Activated CD8-positive, alpha-beta memory T cell treated with anti-CD3 and anti-CD28 coated beads, Interleukin-2, amount 50 U/mL, for 1 hour (primary cell): ENCODE data around the gene LLGL2.
"Not testable (repeated sequence)": the region's sequence is repeated elsewhere in the genome, so short reads cannot be mapped to it uniquely, and the experiment has no call there.

Experiments used
- DNase-seq: peaks from one replicate; pipeline ENCODE4 v3.0.0-alpha.2; 2020; ENCODE audit errors: extremely low read depth

The LLGL2 gene

GRCh38 chr17:75570772-75571171 lies 45.3 kb downstream of the LLGL2 start:
- DNase-seq, result no peak

DNA sequence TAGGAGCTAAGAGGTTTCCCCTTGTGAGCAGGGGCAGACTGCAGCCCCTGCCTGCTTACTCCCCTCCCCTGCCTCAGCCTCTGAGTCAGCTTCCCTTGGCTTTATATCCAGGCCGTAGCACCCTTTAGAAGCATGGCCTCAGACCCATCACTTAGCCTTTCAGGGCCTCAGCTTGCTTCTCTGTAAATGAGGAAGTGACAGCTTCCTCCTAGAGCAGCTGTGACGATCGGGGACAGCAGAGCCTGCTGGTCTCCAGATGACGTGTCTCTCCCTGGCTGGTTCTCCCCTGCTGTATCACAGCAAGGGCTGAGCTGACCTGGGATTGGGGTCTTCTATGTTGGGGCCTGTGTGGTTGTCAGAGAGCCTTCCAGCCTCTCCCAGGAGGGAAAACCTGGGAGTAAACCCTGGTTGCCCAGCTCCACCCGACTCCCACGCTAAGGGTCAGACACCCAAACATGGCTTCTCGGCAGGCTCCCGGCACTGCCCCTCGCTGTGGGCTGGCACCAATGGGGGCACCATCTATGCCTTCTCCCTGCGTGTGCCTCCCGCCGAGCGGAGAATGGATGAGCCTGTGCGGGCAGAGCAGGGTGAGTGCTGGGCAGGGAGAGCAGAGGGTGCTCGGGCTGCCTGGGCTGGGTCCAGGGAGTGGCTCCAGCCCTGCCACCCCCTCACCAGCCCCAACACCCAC lies 45.8 kb downstream of the LLGL2 start:
- DNase-seq, result no peak

GRCh38 chr17:75571885-75572215 lies 46.4 kb downstream of the LLGL2 start:
- DNase-seq, result no peak

- DNase-seq, result no peak
Measured at GRCh38 chr17:75572713-75573539, 47.4 kb downstream of the LLGL2 start.

GRCh38 chr17:75573540-75573957 lies 48.1 kb downstream of the LLGL2 start:
- DNase-seq, result no peak

- DNase-seq, result no peak
Measured at GRCh38 chr17:75573994-75574393, 48.5 kb downstream of the LLGL2 start.

GRCh38 chr17:75574404-75575036 lies 49.0 kb downstream of the LLGL2 start:
- no peak for DNase-seq

GRCh38 chr17:75575197-75575596 lies 49.7 kb downstream of the LLGL2 start:
- DNase-seq, result no peak

- DNase-seq, result no peak
Measured at GRCh38 chr17:75575728-75576127, 50.2 kb downstream of the LLGL2 start.

DNA sequence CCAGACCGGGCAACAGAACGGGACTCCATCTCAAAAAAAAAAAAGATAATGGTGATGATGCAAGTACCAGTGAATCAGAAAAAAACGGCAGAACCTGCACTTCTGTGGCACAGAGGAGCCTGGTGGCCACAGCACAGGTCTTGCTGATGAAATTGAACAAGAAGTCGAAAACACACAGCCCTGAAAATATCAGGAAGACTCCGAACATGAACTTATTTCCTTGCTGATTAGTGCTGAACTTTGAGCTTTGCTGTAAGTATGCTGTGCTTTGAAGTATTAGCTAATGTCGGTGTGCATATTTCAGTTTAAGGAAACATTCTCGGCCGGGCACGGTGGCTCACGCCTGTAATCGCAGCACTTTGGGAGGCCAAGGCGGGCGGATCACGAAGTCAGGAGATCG lies 51.2 kb downstream of the LLGL2 start:
- DNase-seq, result no peak

DNA sequence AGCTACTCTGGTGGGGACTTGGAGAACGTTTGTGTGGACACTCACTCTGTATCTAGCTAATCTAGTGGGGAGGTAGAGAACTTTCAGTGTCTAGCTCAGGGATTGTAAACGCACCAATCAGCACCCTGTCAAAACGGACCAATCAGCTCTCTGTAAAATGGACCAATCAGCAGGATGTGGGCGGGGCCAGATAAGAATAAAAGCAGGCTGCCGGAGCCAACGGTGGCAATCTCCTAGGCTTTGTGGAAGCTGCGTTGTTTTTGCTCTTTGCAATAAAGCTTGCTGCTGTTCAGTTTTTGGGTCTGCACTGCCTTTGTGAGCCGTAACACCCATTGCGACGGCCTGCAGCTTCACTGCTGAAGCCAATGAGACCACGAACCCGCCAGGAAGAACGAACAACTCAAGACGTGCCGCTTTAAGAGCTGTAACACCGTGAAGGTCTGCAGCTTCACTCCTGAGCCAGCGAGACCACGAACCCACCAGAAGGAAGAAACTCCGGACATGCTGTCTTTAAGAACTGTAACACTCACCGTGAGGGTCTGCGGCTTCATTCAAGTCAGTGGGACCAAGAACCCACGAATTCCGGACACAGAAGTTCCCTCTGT lies 55.7 kb downstream of the LLGL2 start:
- peak; percentile 45 for DNase-seq

DNA sequence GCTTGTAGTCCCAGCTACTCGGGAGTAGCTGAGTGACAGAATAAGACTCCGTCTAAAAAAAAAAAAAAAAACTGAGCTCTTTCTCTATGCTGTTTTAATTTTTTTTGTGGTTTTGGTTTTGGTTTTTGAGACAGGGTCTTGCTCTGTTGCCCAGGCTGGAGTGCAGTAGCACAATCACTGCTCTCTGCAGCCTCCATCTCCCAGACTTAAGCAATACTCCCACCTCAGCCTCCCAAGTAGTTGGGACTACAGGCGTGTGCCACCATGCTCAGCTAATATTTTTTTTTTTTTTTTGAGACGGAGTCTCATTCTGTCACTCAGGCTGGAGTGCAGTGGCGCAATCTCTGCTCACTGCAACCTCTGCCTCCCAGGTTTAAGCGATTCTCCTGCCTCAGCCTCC lies 57.7 kb downstream of the LLGL2 start:
- DNase-seq, result not testable (repeated sequence)

- no peak for DNase-seq
Measured at GRCh38 chr17:75584849-75585175, 59.3 kb downstream of the LLGL2 start.

DNA sequence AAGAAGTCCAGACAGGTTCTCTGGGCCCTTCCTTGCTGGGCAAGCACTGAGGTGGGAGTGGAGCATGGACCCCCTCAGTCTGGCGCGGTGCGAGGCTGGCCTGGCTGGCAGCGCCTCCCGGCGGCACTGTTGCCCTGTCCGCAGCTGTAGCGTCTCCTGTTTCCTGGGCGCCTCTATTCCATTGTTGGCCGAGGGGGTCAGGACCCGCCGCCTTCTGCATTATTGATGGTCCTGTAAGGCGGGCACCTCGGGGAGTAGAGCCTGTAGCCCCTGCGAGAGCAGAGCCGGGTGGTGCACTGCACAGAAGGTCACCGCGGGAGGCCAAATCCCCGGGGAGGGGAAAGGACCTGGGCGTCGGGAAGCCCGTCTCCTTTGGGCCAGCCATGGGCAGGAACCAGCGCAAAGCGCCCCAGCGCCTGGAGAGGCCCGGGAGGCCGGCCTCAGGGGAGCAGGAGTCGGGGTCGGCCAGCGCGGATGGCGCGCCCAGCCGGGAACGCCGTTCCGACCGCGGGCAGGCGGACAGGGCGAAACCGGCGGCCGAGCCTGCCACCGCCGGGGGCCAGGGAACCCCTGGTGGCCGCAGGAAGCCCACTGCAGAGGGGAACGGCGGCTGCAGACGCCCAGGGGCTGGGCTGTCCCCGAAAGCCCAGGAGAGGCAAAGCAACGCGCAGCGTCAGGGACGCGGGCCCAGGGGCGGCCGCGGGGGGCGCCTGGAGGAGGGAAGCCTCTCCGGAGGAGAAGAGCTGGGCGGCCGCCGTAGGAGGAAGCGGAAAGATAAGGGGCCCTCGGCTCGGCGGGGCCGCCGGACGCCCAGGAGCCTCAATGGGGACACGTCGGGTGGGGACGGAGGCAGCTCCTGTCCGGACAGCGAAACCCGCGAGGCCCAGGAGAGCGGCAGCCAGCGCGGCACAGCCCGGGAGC lies 62.4 kb downstream of the LLGL2 start, which contains the start of gene MYO15B:
Gene MYO15B (plus strand): TSS at position 126 of the 921 bp plus-strand sequence. CDS start 258 bp downstream, at position 384.
- peak; percentile 40 for DNase-seq

DNA sequence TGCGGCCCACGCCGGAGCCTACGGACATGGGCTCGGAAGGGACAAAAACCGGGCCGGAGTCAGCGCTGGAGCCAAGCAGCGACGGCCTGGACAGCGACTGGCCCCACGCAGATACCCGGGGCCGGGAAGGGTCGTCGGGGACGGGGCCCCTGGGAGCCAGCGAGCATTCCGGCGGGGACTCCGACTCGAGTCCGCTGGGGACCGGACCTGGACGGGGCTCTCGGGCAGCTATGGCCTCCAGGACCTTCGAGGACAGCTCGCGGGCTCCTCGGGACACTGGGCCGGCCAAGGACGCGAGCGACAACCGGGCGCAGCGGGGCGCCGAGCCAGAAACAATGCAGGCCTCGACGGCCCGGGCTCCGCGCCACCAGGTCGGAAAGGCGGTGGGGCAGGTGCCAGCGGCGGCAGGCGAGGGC lies 63.1 kb downstream of the LLGL2 start:
- no peak for DNase-seq

DNA sequence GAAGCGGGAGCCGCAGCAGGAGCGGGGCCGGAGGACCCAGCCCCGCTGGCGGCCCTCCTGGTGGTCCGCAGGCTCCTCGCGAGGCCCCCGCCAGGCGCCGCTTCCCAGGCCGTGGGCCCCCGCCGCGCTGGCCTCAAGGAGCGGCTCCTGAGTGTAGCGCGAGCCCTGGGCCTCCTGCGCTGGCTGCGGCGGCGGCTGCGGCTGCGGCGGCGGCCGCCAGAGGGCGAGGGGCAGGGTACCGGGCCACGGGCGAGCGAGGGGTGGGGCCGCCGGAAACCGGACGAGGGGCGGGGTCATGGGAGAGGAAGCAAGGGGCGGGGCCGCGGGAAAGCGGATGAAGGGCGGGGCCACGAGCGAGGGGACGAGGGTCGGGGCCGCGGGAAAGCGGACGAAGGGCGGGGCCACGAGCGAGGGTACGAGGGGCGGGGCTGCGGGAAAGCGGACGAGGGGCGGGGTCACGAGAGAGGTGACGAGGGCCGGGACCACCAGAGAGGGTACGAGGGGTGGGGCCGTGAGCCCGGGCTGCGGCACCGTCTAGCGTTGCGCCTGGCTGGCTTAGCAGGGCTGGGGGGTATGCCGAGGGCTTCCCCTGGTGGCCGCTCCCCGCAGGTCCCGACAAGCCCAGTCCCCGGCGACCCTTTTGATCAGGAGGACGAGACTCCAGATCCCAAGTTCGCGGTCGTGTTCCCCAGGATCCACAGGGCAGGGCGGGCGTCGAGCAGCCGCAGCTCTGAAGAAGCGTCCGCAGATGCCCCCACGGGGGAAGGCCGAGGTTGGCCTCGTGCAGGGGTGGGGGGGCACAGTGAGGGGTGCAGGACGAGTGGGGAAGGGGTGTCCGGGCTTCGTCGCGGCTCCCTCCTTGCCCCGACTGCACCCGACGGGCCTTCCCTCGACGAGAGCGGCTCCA lies 63.8 kb downstream of the LLGL2 start:
- peak; percentile 62 for DNase-seq

DNA sequence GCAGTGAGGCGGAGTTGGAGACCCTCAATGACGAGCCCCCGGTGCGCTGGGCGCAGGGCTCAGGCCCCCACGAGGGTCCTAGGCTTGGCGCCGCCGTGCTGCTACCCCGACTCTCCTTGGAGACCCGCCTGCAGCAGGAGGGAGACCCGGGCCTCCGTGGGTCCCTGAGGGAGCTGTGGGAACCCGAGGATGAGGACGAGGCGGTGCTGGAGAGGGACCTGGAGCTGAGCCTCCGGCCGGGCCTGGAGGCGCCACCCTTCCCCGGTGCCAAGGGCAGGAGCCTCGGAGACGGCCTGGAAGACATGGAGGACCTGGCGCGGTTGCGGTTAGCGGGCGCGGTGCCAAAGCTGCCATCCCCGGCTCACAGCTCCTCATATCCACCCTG lies 64.4 kb downstream of the LLGL2 start:
- no peak for DNase-seq

- DNase-seq, result no peak
Measured at GRCh38 chr17:75590314-75590761, 64.8 kb downstream of the LLGL2 start.

- DNase-seq, result no peak
Measured at GRCh38 chr17:75590849-75591721, 65.6 kb downstream of the LLGL2 start.
